Fibroblast of villous mesenchyme (primary cell): ENCODE data around the gene LRPPRC. TPM values are rescaled to one million over a fixed set of nuclear protein-coding genes. Genes with fewer than 3 reads are reported as not detected.
"Not testable (repeated sequence)": the region's sequence is repeated elsewhere in the genome, so short reads cannot be mapped to it uniquely, and the experiment has no call there.

Source experiments
- DNase-seq: peaks from one replicate; pipeline ENCODE4 v3.0.0-alpha.2; 2010; ENCODE audit warnings: low read depth
- H3K4me3 ChIP-seq: 2 replicates; pipeline ENCODE4 v1.5.1; 2011; ENCODE audit warnings: low read depth, mild to moderate bottlenecking, low read length
- total RNA-seq: library from RNA; depleted of rRNA; stranded (reverse); fragments of >200 nt; gene quantifications from 2 replicates; pipeline ENCODE4 v1.2.3, GENCODE V29; 2012
- TF ChIP-seq, protein P1 (sequence below): IDR thresholded peaks from 2 replicates; pipeline ENCODE4 v1.5.1; 2012; ENCODE audit warnings: low read depth, mild to moderate bottlenecking, low read length; ENCODE audit not compliant: insufficient read depth

The LRPPRC gene
- total RNA-seq, 1 donor, result 63.9 TPM

DNA sequence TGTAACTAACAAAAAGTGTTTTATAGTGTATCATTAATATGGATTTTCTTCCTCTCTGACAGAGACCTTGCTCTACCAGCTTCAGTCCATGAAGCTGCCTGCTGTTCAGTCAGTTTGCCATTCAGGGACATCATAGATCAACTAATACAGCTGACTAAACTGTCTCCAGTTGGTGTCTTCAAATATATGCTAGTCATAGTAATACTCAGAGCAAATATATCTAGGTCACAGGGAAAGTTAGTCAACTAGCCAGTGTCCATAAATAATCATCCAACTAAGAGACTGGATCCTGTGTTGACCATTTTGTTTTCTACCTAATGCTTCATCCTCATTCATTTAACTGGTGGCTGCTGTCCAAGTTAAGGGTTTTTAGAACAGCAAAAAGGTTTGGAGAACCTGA is 38.2 kb upstream of the LRPPRC start:
- H3K4me3 ChIP-seq, result no peak overlapping the region
- TF ChIP-seq, protein P1, sequence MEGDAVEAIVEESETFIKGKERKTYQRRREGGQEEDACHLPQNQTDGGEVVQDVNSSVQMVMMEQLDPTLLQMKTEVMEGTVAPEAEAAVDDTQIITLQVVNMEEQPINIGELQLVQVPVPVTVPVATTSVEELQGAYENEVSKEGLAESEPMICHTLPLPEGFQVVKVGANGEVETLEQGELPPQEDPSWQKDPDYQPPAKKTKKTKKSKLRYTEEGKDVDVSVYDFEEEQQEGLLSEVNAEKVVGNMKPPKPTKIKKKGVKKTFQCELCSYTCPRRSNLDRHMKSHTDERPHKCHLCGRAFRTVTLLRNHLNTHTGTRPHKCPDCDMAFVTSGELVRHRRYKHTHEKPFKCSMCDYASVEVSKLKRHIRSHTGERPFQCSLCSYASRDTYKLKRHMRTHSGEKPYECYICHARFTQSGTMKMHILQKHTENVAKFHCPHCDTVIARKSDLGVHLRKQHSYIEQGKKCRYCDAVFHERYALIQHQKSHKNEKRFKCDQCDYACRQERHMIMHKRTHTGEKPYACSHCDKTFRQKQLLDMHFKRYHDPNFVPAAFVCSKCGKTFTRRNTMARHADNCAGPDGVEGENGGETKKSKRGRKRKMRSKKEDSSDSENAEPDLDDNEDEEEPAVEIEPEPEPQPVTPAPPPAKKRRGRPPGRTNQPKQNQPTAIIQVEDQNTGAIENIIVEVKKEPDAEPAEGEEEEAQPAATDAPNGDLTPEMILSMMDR, result no peak
- no peak for DNase-seq

DNA sequence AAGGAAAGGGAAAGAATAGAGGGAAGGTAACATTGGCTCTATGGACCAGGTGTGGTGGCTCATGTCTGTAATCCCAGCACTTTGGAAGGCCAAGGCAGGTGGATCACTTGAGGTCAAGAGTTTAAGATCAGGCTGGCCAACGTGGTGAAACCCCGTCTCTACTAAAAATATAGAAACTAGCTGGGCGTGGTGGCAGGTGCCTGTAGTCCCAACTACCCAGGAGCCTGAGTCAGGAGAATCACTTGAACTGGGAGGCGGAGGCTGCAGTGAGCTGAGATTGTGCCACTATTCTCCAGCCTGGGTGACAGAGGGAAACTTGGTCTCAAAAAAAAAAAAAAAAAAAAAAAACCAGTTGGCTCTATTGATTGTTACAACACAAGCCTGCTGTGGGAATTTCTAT is 31.3 kb upstream of the LRPPRC start:
- not testable (repeated sequence) for DNase-seq, H3K4me3 ChIP-seq

DNA sequence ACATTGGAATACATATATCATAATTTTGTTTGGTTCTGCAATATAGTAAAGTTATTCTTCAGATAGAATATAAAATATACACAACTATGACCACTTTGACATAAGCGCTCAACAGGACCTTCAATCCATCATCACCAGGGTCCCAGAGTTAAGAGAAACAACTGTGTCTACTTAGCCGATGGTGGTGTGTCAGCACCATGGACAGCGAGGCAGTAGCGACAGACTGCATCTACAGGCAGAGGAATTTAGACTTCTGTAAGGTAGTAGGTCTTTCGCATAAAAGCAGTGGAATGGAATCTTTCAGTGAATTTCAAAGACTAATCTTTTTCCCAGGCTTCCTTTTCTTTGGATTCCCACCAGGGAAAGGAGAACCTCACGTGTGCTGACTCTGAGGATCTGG is 20.5 kb upstream of the LRPPRC start:
- H3K4me3 ChIP-seq, result no peak overlapping the region
- peak; percentile 64 for DNase-seq
- TF ChIP-seq, protein P1, result no peak

DNA sequence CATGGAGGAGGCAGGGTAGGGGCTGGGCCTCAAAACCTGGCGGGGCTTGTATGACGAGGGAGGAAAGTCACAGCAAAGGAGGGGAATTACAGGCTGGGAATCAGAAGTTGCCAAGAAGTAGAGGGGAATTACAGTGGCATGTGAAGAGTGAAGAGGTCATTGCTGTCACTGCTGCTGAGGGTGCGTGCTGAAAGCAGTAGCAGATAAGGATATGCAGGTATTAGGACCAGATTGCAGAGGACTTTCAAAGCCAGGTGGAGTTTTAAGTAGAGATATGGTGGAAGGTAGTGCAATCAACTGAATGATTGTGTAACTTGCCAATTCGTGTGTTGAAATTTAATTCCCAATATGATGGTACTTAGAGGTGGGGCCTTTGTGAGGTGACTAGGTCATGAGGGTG is 19.4 kb upstream of the LRPPRC start:
- TF ChIP-seq, protein P1, result no peak
- DNase-seq, result no peak
- no peak overlapping the region for H3K4me3 ChIP-seq

DNA sequence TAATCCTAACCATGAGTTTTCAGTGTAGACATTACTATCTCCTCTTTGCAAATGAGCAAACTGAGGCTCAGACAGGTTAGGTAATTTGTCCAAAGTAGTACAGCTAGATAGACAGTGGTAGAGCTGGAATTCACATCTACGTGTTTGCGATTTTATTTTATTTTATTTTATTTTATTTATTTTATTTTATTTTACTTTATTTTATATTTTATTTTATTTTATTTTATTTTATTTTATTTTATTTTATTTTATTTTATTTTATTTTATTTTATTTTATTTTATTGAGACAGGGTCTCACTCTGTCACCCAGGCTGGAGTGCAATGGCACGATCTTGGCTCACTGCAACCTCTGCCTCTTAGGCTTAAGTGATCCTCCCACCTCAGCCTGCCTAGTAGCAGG is 17.4 kb upstream of the LRPPRC start:
- not testable (repeated sequence) for DNase-seq, H3K4me3 ChIP-seq

DNA sequence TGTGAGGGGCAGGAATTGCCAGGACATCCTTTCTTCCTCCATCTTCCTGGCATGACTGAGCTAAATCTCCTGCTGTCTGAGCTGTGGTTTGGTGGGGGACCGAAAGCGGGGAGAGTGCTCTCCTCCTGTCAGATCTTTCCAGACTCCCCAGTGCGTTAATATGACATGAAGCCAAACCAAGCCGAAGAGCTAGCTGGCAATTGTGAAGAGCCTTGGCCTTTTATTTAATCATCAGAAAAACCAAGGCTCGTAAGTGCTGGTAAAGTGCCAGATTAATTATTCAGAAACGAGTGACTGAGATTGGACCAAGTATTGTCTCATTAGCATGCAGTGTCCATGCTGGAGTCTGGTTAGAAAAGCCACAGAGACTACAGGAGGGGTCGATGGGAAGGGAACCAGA is 14.5 kb upstream of the LRPPRC start:
- TF ChIP-seq, protein P1, result no peak
- no peak overlapping the region for H3K4me3 ChIP-seq
- DNase-seq, result no peak

DNA sequence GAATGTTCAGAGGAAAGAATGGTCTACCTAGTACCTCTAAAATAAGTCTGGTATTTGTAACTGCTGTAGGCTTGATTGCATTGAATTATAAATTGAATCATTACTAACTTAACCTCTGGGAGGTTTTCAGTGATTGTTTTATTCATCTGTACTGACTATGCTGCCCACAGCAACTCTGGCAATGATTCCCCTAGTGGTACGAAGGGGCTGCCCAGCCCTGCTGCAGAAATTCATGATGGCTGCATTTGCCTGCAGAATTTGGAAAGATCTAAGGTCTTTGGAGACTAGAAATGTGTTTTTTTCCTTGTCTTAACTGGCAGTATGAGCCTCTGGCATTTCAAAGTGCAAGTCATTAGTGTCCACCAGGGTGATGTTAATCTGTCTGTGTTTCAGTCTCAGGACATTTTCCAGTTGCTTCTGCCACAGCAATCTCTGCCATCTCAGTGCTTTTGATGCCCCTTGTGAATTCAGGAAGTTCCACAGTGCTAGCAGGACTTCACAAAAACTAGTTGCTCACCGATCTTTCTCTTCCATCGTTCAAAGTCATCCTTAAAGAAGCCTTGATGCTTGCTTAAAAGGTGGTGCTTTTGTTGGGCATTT is 13.4 kb upstream of the LRPPRC start:
- H3K4me3 ChIP-seq, result no peak overlapping the region
- no peak for DNase-seq
- TF ChIP-seq, protein P1, result no peak

DNA sequence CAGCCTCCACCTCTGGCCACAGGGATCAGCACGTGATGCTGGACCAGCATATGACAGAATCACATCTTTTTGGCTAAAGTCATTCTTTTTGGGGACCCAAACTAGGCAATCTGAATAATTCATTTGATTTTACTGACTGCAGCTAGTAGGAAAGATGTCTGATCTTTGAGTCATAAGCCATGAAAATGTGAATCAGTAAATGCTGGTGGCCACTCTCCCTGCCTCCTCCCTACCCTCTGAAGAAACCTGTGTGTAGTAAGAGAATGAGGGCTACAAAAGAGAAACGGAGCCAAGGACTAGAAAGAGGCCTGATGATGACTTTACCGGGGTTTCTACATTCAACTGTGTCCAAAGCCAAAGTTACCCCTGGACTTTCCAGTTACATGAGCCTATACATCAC is 10.1 kb upstream of the LRPPRC start:
- H3K4me3 ChIP-seq, result no peak overlapping the region
- no peak for DNase-seq
- TF ChIP-seq, protein P1, result no peak
